GM19238 (cell line): ENCODE results near the gene BEST3.
"Not testable (repeated sequence)": the region's sequence is repeated elsewhere in the genome, so short reads cannot be mapped to it uniquely, and the experiment has no call there.

Experiments
- DNase-seq: peaks from one replicate; pipeline ENCODE4 v3.0.0; 2011; ENCODE audit warnings: low spot score; ENCODE audit not compliant: insufficient read length

The BEST3 gene

DNA sequence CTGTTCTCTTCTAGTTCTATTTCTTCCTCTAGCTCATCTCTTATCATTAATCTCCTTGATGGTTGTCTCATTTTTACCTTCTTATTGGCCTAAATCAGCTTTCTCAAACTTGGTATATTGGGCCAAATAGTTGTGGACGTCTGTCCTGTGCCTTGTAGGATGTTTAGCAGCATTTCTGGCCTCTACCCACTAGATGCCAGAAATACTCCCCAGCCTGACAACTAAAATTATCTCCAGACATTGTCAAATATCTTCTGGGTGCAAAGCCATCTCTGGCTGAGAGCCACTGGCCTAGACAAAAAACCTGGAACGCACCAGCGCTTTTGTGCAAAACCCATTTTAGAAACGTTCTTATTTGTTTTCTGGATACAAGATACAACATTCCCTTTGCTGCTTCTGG, 49.6 kb downstream of the BEST3 start:
- no peak for DNase-seq

DNA sequence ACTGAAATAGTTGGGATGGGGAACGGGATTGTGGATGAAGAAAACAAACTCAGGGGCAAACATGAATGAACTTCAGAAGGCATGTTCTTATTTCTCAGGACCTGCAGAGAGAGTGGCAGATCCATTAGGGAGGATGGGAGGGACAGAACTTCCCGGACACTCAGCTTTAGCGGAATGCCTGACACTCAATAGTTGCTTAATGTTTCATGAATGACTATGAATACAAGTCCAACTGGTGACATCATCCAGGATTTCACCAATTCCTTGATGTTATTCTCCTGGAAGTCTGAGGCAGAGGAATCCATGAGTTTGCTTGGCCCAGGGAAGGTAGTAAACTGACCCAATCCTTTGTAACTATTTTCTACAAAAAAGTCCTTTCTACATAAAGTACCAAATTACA, 50.6 kb downstream of the BEST3 start:
- DNase-seq: no peak

DNA sequence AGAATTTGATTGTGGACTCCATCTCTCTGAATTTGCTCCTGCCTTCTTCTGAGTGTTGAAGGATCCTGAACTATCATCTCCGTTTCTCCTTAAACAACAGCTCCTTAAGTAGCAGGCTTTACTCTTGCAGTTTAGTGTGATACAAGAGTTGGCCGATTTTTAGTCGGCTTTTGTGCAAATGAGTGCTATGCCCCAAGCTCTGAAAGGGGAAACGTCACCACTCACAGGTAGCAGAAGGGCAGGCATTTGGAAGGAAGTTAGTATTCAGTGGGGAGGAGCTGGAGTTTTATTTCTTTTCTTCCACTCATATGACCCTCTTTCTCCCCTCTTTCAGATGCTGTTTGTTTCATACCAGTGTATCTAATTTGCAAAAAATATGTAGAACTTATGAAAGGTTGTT, 51.9 kb downstream of the BEST3 start:
- no peak for DNase-seq

DNA sequence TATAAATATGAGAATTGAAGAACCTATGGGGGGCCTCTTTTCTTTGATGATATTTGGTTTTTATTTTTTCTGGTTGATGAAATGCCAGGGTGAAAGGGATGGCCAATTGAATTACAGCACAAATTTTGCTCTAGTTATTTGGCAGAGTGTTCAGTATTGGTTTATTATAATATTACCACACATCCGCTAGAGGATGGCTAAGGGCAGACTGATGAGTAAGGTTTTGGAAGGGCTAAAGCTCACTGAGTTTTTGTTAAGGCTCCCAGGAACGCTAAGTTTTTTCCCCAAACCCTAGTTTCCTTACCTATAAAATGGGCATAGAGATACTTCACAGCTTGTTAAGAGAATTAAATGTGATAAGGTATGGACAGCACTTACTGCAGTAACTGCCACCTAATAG, 54.1 kb downstream of the BEST3 start:
- DNase-seq: no peak

DNA sequence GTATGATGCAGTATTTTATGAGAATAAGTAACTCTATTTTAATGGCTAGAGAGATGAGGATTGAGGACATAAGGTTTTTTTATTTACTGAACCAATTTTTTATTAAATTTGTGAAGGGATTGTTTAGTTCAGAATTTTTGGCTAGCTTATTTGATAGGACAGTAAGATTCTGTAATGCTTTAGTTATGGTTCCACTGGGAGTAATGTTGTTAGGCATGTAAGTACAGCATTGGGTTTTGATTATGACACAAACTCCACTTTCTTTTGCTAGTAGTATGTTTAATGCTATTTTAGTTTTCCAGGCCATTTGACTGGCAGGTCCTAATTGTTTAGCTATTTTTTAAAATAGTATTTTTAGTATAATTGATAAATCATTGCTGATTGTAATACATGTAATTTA, 54.6 kb downstream of the BEST3 start:
- DNase-seq: no peak

DNA sequence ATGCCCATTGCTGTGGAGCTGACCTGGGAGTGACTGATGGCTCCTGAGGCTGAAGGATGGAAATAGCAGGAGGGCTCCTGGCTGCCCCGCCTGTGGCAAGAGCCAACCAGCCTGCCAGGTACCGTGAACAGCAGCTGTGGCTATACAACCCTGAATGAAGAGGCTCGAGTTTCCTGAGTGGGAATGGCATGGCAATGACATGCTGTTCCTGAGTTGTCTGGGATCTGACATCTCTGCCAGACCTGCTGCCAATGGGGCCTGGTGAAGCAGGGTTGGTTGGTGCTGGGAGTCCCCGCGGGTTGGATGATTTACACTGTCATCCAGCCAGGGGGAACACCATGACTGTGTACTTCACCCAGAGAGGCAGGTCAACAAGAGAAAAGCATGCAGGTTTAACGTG, 56.6 kb downstream of the BEST3 start:
- no peak for DNase-seq

DNA sequence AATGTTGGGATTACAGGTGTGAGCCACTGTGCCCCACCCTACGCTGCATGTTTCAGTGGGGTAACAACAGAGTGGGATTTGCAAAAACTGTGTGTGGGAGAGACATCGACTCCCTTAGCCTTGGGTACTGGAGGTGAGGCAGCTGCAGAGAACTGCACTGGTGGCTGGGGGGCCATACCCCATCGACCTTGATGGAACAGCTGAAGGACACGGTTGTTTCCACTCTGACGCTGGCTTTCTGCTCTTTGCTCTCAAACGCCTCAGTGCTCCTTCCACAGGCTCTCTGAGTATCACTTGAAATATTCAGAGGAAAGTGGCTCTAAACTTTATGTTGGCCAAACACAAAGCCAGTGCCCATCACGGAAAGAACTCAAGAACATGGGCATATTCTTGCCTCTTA, 57.6 kb downstream of the BEST3 start:
- no peak for DNase-seq

DNA sequence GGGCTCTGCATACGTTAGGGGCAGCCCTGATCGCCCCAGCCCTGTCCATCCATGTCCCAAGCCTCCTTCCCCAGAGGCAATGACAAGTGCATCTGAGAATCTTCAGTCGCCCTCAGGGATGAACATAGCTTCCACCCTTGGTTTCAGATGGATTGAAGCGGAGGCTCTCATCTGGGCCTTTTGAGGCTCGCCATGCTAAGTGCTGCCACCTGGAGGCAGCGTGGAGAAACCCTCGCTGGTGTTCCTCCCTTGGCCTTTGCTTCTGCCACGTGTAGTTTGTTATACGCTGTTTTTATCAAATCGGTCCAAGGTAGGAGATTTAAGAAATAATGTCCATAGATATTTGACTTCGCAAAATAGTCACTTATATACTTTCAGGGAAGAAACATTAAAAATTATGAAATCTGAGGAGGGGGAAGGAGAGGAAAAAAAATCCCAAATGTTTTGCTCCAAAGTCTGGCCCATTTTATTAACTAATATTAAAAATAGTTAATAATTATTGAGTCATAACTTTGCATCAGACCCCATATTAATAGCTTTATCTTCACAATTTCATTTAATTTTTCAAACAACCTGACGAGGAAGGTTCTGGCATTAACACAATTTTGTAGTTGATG, 59.6 kb downstream of the BEST3 start:
- peak; percentile 55 for DNase-seq

DNA sequence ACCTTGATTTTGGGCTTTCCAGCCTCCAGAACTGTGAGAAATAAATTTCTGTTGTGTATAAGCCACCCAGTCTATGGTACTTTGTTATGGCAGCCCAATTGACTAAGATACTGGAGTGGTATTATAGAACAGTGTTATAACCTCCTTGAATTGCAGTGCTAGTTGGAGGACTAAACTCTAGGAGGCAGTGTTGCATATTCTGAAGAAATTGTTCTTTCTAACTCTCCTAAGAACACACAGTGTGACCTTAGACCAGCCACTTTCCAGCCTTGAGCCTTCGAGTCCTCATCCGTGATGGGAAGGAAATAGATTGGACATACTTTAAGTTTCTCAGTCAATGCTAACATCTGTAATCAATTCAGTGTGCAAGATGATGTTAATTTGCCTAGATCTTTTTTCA, 66.0 kb downstream of the BEST3 start:
- no peak for DNase-seq

DNA sequence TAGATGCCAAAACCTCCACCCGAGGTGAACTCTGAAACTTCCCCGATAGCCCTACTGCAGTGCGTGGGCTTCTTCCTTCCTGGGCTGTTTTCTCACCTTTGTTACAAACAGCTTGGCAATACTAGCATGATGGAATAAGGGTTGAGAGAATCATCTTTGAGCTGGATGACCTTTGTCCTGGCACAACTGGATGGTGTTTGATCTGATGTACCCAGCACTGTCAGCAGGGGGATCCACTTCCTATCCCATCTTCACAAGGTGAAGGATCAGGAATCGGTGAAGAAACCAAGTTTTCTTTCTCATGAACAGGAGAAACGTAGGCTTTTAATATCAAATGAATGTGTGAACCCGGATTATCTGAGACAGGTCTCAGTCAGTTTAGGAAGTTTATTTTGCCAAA, 68.9 kb downstream of the BEST3 start:
- DNase-seq: no peak

DNA sequence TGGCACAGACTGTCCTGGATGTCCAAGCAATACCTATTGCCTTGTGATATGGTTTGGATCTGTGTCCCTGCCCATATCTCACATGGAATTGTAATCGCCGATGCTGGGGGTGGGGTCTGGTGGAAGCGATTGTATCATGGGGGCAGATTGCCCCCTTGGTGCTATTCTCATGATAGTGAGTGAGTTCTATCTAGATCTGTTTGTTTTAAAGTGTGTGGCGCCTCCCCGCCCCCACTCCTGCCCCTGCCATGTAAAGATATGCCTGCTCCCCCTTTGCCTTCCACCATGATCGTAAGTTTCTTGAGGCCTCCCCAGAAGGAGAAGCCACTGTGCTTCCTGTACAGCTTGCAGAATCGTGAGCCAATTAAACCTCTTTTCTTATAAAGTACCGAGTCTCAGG, 71.6 kb downstream of the BEST3 start:
- no peak for DNase-seq

DNA sequence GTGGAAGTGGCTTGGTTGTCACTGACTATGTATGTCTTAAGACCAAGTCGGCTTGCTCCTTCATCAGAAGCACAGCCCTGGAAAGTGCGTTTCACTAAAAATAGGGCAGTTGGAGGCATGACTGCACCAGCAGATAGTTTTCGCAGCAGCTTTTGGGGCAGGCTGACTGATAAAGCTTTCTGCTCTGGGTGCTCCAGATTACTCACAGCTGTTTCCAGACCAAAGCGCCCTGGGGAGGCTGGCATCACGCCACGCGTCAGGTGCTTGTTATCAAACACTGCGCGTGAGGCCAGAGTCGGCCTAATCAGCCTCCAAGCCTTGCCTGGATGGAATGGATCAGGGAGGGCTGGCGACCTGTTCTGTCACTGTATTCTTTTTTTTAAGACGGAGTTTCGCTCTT, 75.1 kb downstream of the BEST3 start:
- DNase-seq: no peak

DNA sequence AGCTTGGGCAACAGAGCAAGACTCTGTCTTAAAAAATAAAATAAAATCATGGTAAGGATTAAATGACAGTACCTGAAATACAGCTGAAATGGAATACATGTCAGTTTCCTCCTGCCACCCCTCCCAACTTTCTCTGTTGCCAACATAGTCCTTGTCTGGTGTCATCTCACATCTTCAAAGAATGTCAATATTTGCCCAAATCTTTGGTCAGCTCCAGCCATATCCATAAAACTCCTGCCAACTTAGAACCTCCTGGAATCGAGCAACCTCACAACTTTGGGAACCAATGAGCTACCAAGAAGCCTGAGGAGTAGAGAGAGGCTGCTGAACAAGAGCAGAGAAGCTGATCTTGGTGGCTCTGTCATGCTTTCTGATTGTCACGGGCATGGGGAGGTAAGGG, 77.6 kb downstream of the BEST3 start:
- DNase-seq: no peak

DNA sequence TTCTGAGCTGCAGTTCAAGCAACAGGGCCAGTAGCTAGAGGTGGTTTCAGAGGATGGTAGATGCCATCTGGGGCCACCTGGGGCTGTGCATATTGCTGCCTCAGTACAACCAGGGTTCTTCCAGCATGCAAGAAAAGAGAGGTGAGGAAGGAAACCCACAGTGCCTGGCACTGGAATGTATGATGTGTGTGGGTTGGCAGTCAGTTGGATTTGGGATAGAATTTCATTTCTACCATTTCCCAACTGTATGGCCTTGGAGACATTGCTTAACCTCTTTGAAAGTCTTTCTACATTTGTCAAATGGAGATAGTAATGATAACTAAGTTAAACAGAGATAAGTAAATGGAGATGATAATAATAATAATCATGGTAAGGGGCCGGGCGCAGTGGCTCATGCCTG, 78.2 kb downstream of the BEST3 start:
- no peak for DNase-seq

DNA sequence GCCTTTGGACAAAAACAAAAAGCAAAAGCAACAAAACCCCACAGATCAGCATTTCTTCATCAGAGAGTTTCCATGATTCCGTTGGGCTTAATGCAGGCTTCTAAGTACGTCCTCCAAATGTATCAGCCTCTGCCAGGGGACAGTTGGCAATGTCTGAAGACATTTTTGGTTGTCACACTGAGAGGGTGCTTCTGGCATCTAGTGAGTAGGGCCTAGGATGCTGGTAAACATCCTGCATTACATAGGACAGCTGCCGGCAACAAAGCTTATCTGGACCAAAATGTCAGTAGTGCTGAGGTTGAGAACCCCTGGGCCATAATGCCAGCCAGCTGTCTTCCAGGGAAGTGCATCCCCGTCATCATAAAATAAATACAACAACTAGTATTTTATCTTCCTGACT, 79.0 kb downstream of the BEST3 start:
- no peak for DNase-seq

DNA sequence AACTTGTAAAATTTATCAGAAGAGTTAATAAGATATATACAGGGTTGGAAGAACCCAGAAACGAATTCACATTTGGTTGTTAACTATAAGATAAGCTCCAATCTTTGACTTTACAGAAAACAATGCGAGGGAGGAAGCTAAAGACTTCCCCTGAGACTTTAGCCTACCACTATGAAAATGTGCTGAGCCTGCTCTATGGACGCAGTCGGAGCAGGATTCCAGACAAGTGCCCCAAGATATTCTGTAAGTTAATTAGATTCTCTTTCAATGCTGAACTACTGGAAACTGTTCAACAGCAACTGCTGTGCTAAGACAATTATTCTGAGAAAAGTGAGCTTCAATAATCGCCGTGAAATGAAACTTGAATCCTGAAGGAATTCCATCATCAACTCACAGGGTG, 80.1 kb downstream of the BEST3 start:
- no peak for DNase-seq

DNA sequence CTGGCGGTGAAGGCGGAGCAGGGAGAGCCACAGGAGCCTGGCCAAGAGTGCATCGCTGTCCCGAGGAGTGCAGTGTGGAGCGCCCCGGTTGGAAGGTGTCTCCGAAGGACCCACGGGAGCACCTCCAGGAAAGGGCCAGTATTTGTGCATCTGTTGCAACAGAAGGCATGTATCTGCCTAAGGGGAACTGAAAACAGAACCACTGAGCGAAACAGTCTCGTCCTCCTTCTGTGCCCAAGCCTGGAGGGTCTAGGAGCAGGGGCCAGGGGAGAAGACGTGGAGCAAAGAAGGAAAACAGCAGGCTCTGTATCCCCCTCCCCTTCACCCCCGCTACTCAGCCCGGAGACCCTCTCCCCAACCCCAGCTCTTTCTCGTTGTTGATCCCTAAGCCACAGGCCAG, 83.1 kb downstream of the BEST3 start:
- no peak for DNase-seq

DNA sequence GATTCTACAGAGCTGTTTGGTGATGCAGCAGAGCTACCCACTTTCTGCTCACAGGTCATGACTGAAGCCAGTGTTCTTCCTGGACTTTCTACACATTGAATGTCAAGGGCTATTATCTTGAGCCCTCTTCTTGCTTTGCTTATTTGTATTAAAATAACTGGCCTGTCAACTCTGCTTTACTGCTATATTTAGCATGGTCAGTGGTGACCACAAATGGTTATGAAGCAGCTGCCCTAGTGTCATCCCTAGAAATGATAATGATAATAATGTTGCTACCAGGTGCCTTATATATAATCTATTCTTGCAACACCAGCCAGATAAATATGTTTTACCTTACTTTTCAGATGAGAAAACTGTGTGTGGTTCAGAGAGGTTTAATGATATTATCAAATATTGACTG, 85.8 kb downstream of the BEST3 start:
- DNase-seq: no peak

DNA sequence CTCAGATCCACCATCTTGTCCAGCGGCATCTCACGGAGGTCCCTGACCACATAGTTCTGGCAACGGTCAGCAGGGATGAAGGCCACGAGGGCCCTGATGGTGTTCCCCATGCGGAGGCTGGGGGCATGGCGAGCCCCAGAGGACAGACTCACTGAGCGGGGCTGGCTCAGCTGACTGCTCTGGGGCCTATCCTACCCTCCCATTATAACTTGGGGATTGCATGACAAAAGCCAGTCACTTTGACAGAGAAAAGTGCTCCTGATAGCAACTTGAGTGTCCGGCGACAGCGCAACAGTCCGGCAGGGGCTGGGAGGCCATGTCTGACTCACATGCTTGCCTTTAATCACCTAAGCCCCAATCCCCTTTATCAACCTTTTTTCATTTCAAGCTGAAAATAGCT, 88.4 kb downstream of the BEST3 start, which contains the start of gene LRRC10:
Gene LRRC10 (minus strand): TSS at position 179 of the 400 bp plus-strand sequence. CDS start 69 bp downstream, at position 110.
- DNase-seq: no peak

DNA sequence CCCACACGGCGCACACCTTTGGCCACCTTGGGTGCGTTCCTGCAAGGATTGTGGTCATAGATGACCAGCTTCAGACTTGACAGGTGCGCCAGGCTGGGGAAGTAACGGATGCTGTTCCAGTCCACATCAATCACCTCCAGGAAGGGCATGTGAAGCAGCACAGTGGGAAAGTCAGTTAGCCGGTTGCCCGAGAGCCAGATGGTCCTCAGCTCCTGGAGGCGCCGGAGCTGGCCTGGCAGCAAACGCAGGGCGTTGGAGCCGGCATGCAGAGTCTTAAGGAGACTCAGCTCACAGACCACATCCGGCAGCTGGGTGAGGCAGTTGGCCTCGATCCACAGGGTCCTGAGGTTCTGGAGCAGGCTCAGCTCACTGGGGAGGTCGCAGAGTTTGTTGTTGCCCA, 89.0 kb downstream of the BEST3 start:
- DNase-seq: no peak

DNA sequence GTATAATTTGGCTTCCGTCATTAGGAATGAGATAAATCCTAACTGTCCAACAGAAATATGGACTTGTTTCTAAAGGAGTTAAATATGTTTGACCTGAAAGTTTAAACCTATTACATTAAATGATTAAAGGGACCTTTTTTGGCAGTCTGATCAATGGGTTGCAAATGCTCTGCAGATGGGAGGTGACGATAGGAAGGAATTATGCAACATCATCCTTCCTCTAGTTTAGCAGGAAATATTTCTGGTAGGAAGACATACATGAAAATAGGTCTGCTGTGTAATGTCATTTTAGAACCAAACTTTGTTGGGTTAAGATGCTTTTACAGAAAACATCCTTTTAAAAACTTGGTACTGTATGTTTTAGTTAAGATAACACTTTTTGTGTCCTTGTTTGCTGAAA, 91.0 kb downstream of the BEST3 start:
- DNase-seq: no peak

DNA sequence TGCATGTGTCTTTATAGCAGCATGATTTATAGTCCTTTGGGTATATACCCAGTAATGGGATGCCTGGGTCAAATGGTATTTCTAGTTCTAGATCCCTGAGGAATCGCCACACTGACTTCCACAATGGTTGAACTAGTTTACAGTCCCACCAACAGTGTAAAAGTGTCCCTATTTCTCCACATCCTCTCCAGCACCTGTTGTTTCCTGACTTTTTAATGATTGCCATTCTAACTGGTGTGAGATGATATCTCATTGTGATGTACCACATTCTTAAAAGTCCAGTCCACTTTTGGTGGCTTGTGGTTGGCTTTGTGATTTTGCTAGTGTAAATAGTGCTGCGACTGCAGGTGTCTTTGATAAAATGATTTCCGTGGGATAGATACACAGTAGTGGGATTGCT, 94.8 kb downstream of the BEST3 start:
- not testable (repeated sequence) for DNase-seq
